HEK293 (cell line): Measurements from ENCODE around the gene DCP1A.
A peak's percentile ranks its signal among the peaks of the same experiment; 100 is the strongest.
"Not testable (repeated sequence)": the region's sequence is repeated elsewhere in the genome, so short reads cannot be mapped to it uniquely, and the experiment has no call there.

Experiments used
- CTCF ChIA-PET: fragments of 350-600 bp; formaldehyde crosslinking; extraction: SDS; loops from one replicate; lab custom pipeline; 2021; ENCODE audit warnings: antibody characterized with exemption; lab: Yijun Ruan, JAX
- POLR2A ChIA-PET: fragments of 300-600 bp; formaldehyde crosslinking; extraction: SDS; loops from one replicate; lab custom pipeline; 2020; ENCODE audit warnings: antibody characterized with exemption, inconsistent platforms; lab: Yijun Ruan, JAX
- H3K27ac ChIP-seq: fragments of 200-500 bp; sonication (Bioruptor generic); 2 replicates; pipeline ENCODE4 v1.5.1; 2014; ENCODE audit warnings: low read depth, low read length, control low read depth, inconsistent platforms; ENCODE audit errors: extremely low read depth
- H3K36me3 ChIP-seq, 2 experiments: fragments of 200-500 bp in 1 of 2; sonication (Bioruptor generic) in 1 of 2; 1 replicate in 1 of 2; 2 replicates in 1 of 2; pipeline ENCODE4 v1.5.1; 2014 to 2017; ENCODE audit warnings: inconsistent platforms in 2 of 2, low read length in 2 of 2; ENCODE audit not compliant: control insufficient read depth in 2 of 2, insufficient read depth in 1 of 2
- H3K4me1 ChIP-seq: fragments of 200-500 bp; sonication (Bioruptor generic); 2 replicates; pipeline ENCODE4 v1.5.1; 2014; ENCODE audit warnings: mild to moderate bottlenecking, low read length, inconsistent platforms; ENCODE audit not compliant: control insufficient read depth, insufficient read depth
- H3K4me3 ChIP-seq: 2 replicates; pipeline ENCODE4 v1.5.1; 2011; ENCODE audit warnings: low read depth, mild to moderate bottlenecking, control low read depth, low read length, moderate library complexity
- H3K9me3 ChIP-seq: fragments of 200-500 bp; sonication (Bioruptor generic); 2 replicates; pipeline ENCODE4 v1.5.1; 2014; ENCODE audit warnings: low read depth, low read length, inconsistent platforms; ENCODE audit not compliant: control insufficient read depth, insufficient read depth
- HIC1 ChIP-seq: fragments of 450-650 bp; formaldehyde crosslinking; IDR thresholded peaks from 2 replicates; pipeline ENCODE4 v1.5.1; 2016; ENCODE audit warnings: missing biosample characterization, missing genetic modification characterization
- KLF16 ChIP-seq: fragments of 450-650 bp; formaldehyde crosslinking; IDR thresholded peaks from 2 replicates; pipeline ENCODE4 v1.5.1; 2017; ENCODE audit warnings: missing biosample characterization, missing genetic modification characterization
- PRDM10 ChIP-seq: fragments of 450-650 bp; formaldehyde crosslinking; IDR thresholded peaks from 2 replicates; pipeline ENCODE4 v1.5.1; 2016; ENCODE audit warnings: missing biosample characterization, missing genetic modification characterization
- PRDM6 ChIP-seq: fragments of 450-650 bp; formaldehyde crosslinking; IDR thresholded peaks from 2 replicates; pipeline ENCODE4 v1.5.1; 2017; ENCODE audit warnings: missing biosample characterization, missing genetic modification characterization
- TCF7L2 ChIP-seq: IDR thresholded peaks from 2 replicates; pipeline ENCODE4 v1.6.1; 2011; ENCODE audit warnings: low read depth, mild to moderate bottlenecking, inconsistent platforms, low read length, moderate library complexity, borderline replicate concordance
- ZBTB49 ChIP-seq: fragments of 450-650 bp; formaldehyde crosslinking; IDR thresholded peaks from 2 replicates; pipeline ENCODE4 v1.5.1; 2016; ENCODE audit warnings: missing biosample characterization, missing genetic modification characterization, low read depth
- ZFHX2 ChIP-seq: fragments of 450-650 bp; formaldehyde crosslinking; conservative IDR thresholded peaks from 2 replicates; pipeline ENCODE4 v1.5.1; 2016; ENCODE audit warnings: missing biosample characterization, missing genetic modification characterization
- ZFP41 ChIP-seq: fragments of 450-650 bp; formaldehyde crosslinking; IDR thresholded peaks from 2 replicates; pipeline ENCODE4 v1.5.1; 2016; ENCODE audit warnings: missing biosample characterization, missing genetic modification characterization, borderline replicate concordance
- ZNF24 ChIP-seq: fragments of 450-650 bp; formaldehyde crosslinking; IDR thresholded peaks from 2 replicates; pipeline ENCODE4 v1.5.1; 2016; ENCODE audit warnings: missing biosample characterization, missing genetic modification characterization
- ZNF324 ChIP-seq: fragments of 450-650 bp; formaldehyde crosslinking; IDR thresholded peaks from 2 replicates; pipeline ENCODE4 v1.5.1; 2016; ENCODE audit warnings: missing biosample characterization, missing genetic modification characterization
- ZNF544 ChIP-seq: fragments of 450-650 bp; formaldehyde crosslinking; IDR thresholded peaks from 2 replicates; pipeline ENCODE4 v1.5.0; 2017; ENCODE audit warnings: missing biosample characterization, missing genetic modification characterization
- ZNF555 ChIP-seq: fragments of 450-650 bp; formaldehyde crosslinking; conservative IDR thresholded peaks from 2 replicates; pipeline ENCODE4 v1.5.1; 2017; ENCODE audit warnings: missing biosample characterization, mild to moderate bottlenecking, missing genetic modification characterization, inconsistent platforms
- ZNF561 ChIP-seq: fragments of 450-650 bp; IDR thresholded peaks from 2 replicates; pipeline ENCODE4 v1.5.1; 2018; ENCODE audit warnings: missing biosample characterization, missing genetic modification characterization, borderline replicate concordance
- ZNF596 ChIP-seq: fragments of 450-650 bp; IDR thresholded peaks from 2 replicates; pipeline ENCODE4 v1.5.0; 2018; ENCODE audit warnings: missing biosample characterization, mild to moderate bottlenecking, missing genetic modification characterization, moderate library complexity
- ZNF654 ChIP-seq: fragments of 450-650 bp; formaldehyde crosslinking; IDR thresholded peaks from 2 replicates; pipeline ENCODE4 v1.5.1; 2016; ENCODE audit warnings: low read depth, missing biosample characterization, missing genetic modification characterization
- ZNF791 ChIP-seq: fragments of 450-650 bp; formaldehyde crosslinking; IDR thresholded peaks from 2 replicates; pipeline ENCODE4 v1.5.1; 2016; ENCODE audit warnings: missing biosample characterization, missing genetic modification characterization
- ZSCAN18 ChIP-seq: fragments of 450-650 bp; formaldehyde crosslinking; IDR thresholded peaks from 2 replicates; pipeline ENCODE4 v1.5.1; 2016; ENCODE audit warnings: missing biosample characterization, missing genetic modification characterization

Gene DCP1A

GRCh38 chr3:53350652-53351051 is 3.3 kb upstream of the DCP1A start:
- CTCF ChIA-PET = interaction anchor here (0.6 kb wide), 1 partner anchor 150 kb away, joined by 3 read pairs; no protein-coding TSS in a partner anchor
- POLR2A ChIA-PET = no interaction called here
- Histone ChIP-seq H3K36me3 (no peaks in the 10 kb centered on the region), H3K9me3 (no peaks in the 10 kb centered on the region), H3K4me1 (peaks cover 3% of the 10 kb centered on the region; the same call in 1 of the 2 replicates), H3K27ac (no peak overlapping the region), H3K4me3 (no peak overlapping the region)
- TF ChIP-seq ZNF654 (peak; percentile 15; the same call in 1 of the 2 replicates), PRDM6 (tag by site-specific recombination) (peak; percentile 42), KLF16 (tag by site-specific recombination) (no peak), TCF7L2 (peak; percentile 11; the same call in 1 of the 2 replicates), ZNF596 (tag by site-specific recombination) (no peak), ZFP41 (tag by site-specific recombination) (no peak), HIC1 (tag by site-specific recombination) (no peak), ZNF544 (tag by site-specific recombination) (no peak), ZNF24 (tag by site-specific recombination) (no peak), ZNF324 (no peak), PRDM10 (tag by site-specific recombination) (no peak), ZNF555 (tag by site-specific recombination) (no peak), ZBTB49 (no peak), ZNF791 (tag by site-specific recombination) (no peak), ZSCAN18 (no peak), ZNF561 (0 out of 2 replicates have a peak, but pooled peaks have one; percentile 41), ZFHX2 (tag by site-specific recombination) (no peak)

GRCh38 chr3:53348118-53348517 is 775 bp upstream of the DCP1A start:
- H3K4me1 ChIP-seq, H3K9me3 ChIP-seq: not testable (repeated sequence)
- POLR2A ChIA-PET = interaction anchor here (1.3 to 1.8 kb wide), 4 partner anchors 9 to 24 kb away, joined by 6 to 9 read pairs (median 7); no protein-coding TSS in a partner anchor
- CTCF ChIA-PET = interaction anchor here (0.7 to 1.6 kb wide), 2 partner anchors 27 to 49 kb away, joined by 3 to 4 read pairs; no protein-coding TSS in a partner anchor
- peak overlapping the region; percentile 69 for H3K27ac ChIP-seq
- peaks cover 0 to 16% of the 10 kb centered on the region in 2 experiments; a peak in 1 of 3 replicates for H3K36me3 ChIP-seq
- H3K4me3 ChIP-seq = peak overlapping the region; percentile 100
